HCT116 (cell line): ENCODE data around the gene TTC24. TPM values are rescaled to one million over a fixed set of nuclear protein-coding genes. Genes with fewer than 3 reads are reported as not detected.

Source experiments
- ATAC-seq: fragments of 200-7000 bp; cut with Tn5 transposase; 2 replicates; pipeline ENCODE4 v1.9.1; 2020; ENCODE audit warnings: mild to moderate bottlenecking, moderate library complexity
- BruUV-seq: library from RNA; stranded (reverse); fragments of 400-500 nt; replicated peaks from 2 replicates; lab custom pipeline; 2021; lab: Mats Ljungman, UMichigan
- CTCF ChIA-PET: fragments of 300-600 bp; sonication (Branson Sonifier 250); formaldehyde crosslinking; loops from one replicate; lab custom pipeline; 2021; ENCODE audit warnings: antibody characterized with exemption; lab: Charles Lee
- POLR2A ChIA-PET: fragments of 300-600, 350-600 bp; sonication (Branson Sonifier 250); formaldehyde crosslinking; loops from one replicate; lab custom pipeline; 2021; ENCODE audit warnings: antibody characterized with exemption; lab: Charles Lee
- RAD21 ChIA-PET, 2 experiments: fragments of 300-600 bp; sonication (Branson Sonifier 250); formaldehyde crosslinking; loops; one replicate each; lab custom pipeline; 2023; ENCODE audit warnings: low total read pairs in 2 of 2; ENCODE audit not compliant: uncharacterized antibody in 2 of 2, unreplicated experiment in 2 of 2, low non-redundant PET in 1 of 2; lab: Charles Lee
- DNase-seq: peaks from one replicate; pipeline ENCODE4 v3.0.0-alpha.2; 2010; ENCODE audit warnings: low read depth, low spot score
- H2AFZ ChIP-seq: fragments of 200-600 bp; shearing (Covaris generic), sonication (generic); 2 replicates; pipeline ENCODE4 v1.6.1; 2017; ENCODE audit warnings: low read depth, mixed run types, mixed read lengths, antibody characterized with exemption, low read length; ENCODE audit not compliant: poor library complexity, severe bottlenecking
- H3K27ac ChIP-seq: 2 replicates; pipeline ENCODE4 v1.5.1; 2012; ENCODE audit warnings: low read depth, low read length
- H3K27me3 ChIP-seq: fragments of 200-600 bp; sonication (generic); 2 replicates; pipeline ENCODE4 v1.6.1; 2016; ENCODE audit warnings: mixed run types, low read length, mixed read lengths; ENCODE audit not compliant: insufficient read depth
- H3K36me3 ChIP-seq, 2 experiments: fragments of 200-500 bp in 1 of 2; fragments of 200-600 bp in 1 of 2; sonication (Bioruptor generic) in 1 of 2; sonication (generic) in 1 of 2; 2 replicates each; pipeline versions ENCODE4 v1.5.1 to v1.6.1; 2014 to 2016; ENCODE audit warnings: low read length in 2 of 2, inconsistent platforms in 1 of 2, mixed read lengths in 1 of 2, mixed run types in 1 of 2; ENCODE audit not compliant: insufficient read depth in 2 of 2, control insufficient read depth in 1 of 2
- H3K4me1 ChIP-seq, 2 experiments: fragments of 200-600 bp in 1 of 2; sonication (generic) in 1 of 2; 2 replicates each; pipeline versions ENCODE4 v1.5.1 to v1.6.1; 2012 to 2017; ENCODE audit warnings: low read length in 2 of 2, inconsistent platforms in 1 of 2, mild to moderate bottlenecking in 1 of 2, mixed read lengths in 1 of 2, mixed run types in 1 of 2, moderate library complexity in 1 of 2; ENCODE audit not compliant: insufficient read depth in 2 of 2, control insufficient read depth in 1 of 2
- H3K4me2 ChIP-seq: fragments of 200-600 bp; sonication (generic); 2 replicates; pipeline ENCODE4 v1.6.1; 2017; ENCODE audit warnings: mixed run types, low read length, mixed read lengths
- H3K4me3 ChIP-seq, 2 experiments: fragments of 200-600 bp in 1 of 2; sonication (generic) in 1 of 2; replicated peaks in 1 of 2; 2 replicates each; pipeline ENCODE4 v1.5.1; 2011 to 2016; ENCODE audit warnings: low read length in 2 of 2, control low read depth in 1 of 2, low read depth in 1 of 2, mild to moderate bottlenecking in 1 of 2, mixed read lengths in 1 of 2, mixed run types in 1 of 2
- H3K79me2 ChIP-seq: fragments of 200-600 bp; sonication (generic); 2 replicates; pipeline ENCODE4 v1.6.1; 2017; ENCODE audit warnings: mild to moderate bottlenecking, mixed run types, low read length, moderate library complexity, mixed read lengths; ENCODE audit not compliant: insufficient read depth
- H3K9ac ChIP-seq: fragments of 200-600 bp; sonication (generic); 2 replicates; pipeline ENCODE4 v1.6.1; 2016; ENCODE audit warnings: low read length, mixed read lengths
- H3K9me2 ChIP-seq: fragments of 200-600 bp; sonication (generic), shearing (Covaris generic); 2 replicates; pipeline ENCODE4 v1.6.1; 2017; ENCODE audit warnings: mixed run types, mild to moderate bottlenecking, moderate library complexity; ENCODE audit not compliant: insufficient read depth
- H3K9me3 ChIP-seq, 2 experiments: fragments of 200-500 bp in 1 of 2; fragments of 200-600 bp in 1 of 2; sonication (Bioruptor generic) in 1 of 2; sonication (generic) in 1 of 2; 2 replicates each; pipeline ENCODE4 v1.6.1; 2014 to 2017; ENCODE audit warnings: low read length in 2 of 2, mixed read lengths in 2 of 2, inconsistent platforms in 1 of 2, low read depth in 1 of 2, mild to moderate bottlenecking in 1 of 2, mixed run types in 1 of 2, moderate library complexity in 1 of 2; ENCODE audit not compliant: control insufficient read depth in 1 of 2, insufficient read depth in 1 of 2
- H4K20me1 ChIP-seq: fragments of 200-600 bp; sonication (generic), shearing (Covaris generic); 2 replicates; pipeline ENCODE4 v1.6.1; 2017; ENCODE audit warnings: mixed run types, mild to moderate bottlenecking, moderate library complexity; ENCODE audit not compliant: insufficient read depth
- CBX3 ChIP-seq: IDR thresholded peaks from 2 replicates; pipeline ENCODE4 v1.6.1; 2012; ENCODE audit warnings: low read depth
- CEBPB ChIP-seq: IDR thresholded peaks from 2 replicates; pipeline ENCODE4 v1.6.1; 2012; ENCODE audit warnings: low read depth
- EGR1 ChIP-seq: IDR thresholded peaks from 2 replicates; pipeline ENCODE4 v1.6.1; 2012; ENCODE audit warnings: low read depth
- EZH2 ChIP-seq: fragments of 200-600 bp; sonication (generic); IDR thresholded peaks from 2 replicates; pipeline ENCODE4 v1.6.1; 2017; ENCODE audit warnings: antibody characterized with exemption, mixed run types
- EZH2phosphoT487 ChIP-seq: fragments of 200-600 bp; IDR thresholded peaks from 2 replicates; pipeline ENCODE4 v1.6.1; 2018; ENCODE audit warnings: antibody characterized with exemption, borderline replicate concordance
- JUND ChIP-seq: IDR thresholded peaks from 2 replicates; pipeline ENCODE4 v1.6.1; 2012
- MAX ChIP-seq: IDR thresholded peaks from 2 replicates; pipeline ENCODE4 v1.6.1; 2012
- POLR2AphosphoS5 ChIP-seq: IDR thresholded peaks from 2 replicates; pipeline ENCODE4 v1.6.1; 2011; ENCODE audit warnings: mild to moderate bottlenecking, low read depth, low read length, moderate library complexity
- SP1 ChIP-seq: IDR thresholded peaks from 2 replicates; pipeline ENCODE4 v1.6.1; 2012; ENCODE audit warnings: low read depth
- SRF ChIP-seq: IDR thresholded peaks from 2 replicates; pipeline ENCODE4 v1.6.1; 2012; ENCODE audit warnings: low read depth
- TCF7L2 ChIP-seq: IDR thresholded peaks from 2 replicates; pipeline ENCODE4 v1.7.0; 2011; ENCODE audit warnings: borderline replicate concordance, inconsistent platforms; ENCODE audit not compliant: insufficient read depth, insufficient read length; ENCODE audit errors: extremely low read depth
- YY1 ChIP-seq: IDR thresholded peaks from 2 replicates; pipeline ENCODE4 v1.6.1; 2011; ENCODE audit warnings: low read length, low read depth, moderate library complexity, mild to moderate bottlenecking; ENCODE audit not compliant: insufficient replicate concordance; ENCODE audit errors: extremely low read depth
- ZNF274 ChIP-seq: fragments of 200-500 bp; sonication (Bioruptor generic); IDR thresholded peaks from 2 replicates; pipeline ENCODE4 v1.6.1; 2014; ENCODE audit warnings: mild to moderate bottlenecking, low read depth, low read length, inconsistent platforms
- intact Hi-C: fragments of 100-400 bp; cut with micrococcal nuclease; formaldehyde crosslinking; loops from 2 replicates; pipeline ENCODE4 v1.10.0; 2022
- total RNA-seq: library from RNA; stranded (reverse); gene quantifications from one replicate; pipeline ENCODE4 v1.2.1, GENCODE V29; 2021; ENCODE audit not compliant: unreplicated experiment

The TTC24 gene
- total RNA-seq, 1 experiment from 2014 or later = not detected

DNA sequence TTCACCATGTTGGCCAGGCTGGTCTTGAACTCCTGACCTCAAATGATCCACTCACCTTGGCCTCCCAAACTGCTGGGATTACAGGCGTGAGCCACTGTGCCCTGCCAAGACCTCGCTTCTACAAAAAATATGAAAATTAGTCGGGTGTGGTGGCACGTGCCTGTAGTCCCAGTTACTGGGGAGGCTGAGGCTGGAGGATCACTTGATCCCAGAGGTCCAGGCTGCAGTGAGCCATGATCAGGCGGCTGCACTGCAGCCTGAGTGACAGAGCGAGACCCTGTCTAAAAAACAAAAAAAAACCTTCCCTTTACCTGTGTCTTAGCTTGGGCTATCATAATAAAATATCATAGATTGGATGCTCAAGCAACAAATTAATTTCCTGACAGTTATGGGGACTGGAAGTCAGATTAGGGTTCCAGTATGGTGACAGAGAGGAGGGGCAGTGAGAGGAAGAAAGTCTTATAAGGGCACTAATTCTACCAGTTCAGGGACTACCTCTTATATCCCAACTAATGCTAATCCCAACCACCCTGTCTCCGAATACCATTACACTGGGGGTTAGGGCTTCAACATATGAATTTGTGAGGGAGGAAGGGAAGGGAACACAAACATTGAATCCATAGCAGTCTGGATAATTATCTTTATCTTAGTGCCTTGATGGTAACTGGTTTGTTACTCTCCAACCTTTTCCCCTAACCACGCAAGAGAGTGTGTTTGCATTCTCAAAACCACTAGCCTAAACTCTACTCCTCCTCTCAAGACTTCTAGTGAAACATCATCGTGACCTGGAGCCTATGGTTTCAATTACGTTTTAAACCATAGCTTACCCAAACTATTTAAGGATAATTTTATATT is 11.0 kb downstream of the TTC24 start:
- CTCF ChIA-PET = interaction anchor here (1.0 to 2.3 kb wide), 3 partner anchors 12 to 29 kb away, joined by 3 to 12 read pairs (median 4); partner anchors contain the start of gene HAPLN2
- no TSS peak for BruUV-seq
- TF ChIP-seq SP1 (no peak), EGR1 (no peak), JUND (no peak), EZH2phosphoT487 (no peak), CEBPB (no peak), YY1 (no peak), CBX3 (no peak), SRF (no peak), ZNF274 (no peak)
- ATAC-seq = no peak
- peak overlapping the region; percentile 60 to 95 for H3K4me3 ChIP-seq
- no peaks in the 10 kb centered on the region for H3K9me3 ChIP-seq
- peaks cover 11 to 25% of the 10 kb centered on the region in 2 experiments; a peak in 3 of 4 replicates for H3K36me3 ChIP-seq
- RAD21 ChIA-PET = no interaction called here
- peak overlapping the region; percentile 84 for H3K4me2 ChIP-seq
- no peak for DNase-seq
- H3K27me3 ChIP-seq = no peaks in the 10 kb centered on the region
- peak overlapping the region; percentile 97 for H3K9ac ChIP-seq
- no peak overlapping the region for H2AFZ ChIP-seq
- H3K4me1 ChIP-seq = peaks cover 8 to 33% of the 10 kb centered on the region in 2 experiments; a peak in 3 of 4 replicates
- no peaks in the 10 kb centered on the region for H3K9me2 ChIP-seq
- no peaks in the 10 kb centered on the region for H4K20me1 ChIP-seq
- intact Hi-C loops = no loop called here
- H3K27ac ChIP-seq = peak overlapping the region; percentile 89
- H3K79me2 ChIP-seq = peaks cover 16% of the 10 kb centered on the region; the same call in 1 of the 2 replicates
- POLR2A ChIA-PET = interaction anchor here (0.7 to 0.9 kb wide), 2 partner anchors 100 to 115 kb away, joined by 3 to 4 read pairs; no protein-coding TSS in a partner anchor

GRCh38 chr1:156591181-156591431 is 11.6 kb downstream of the TTC24 start:
- DNase-seq (no peak), ATAC-seq (no peak)
- peaks cover 14 to 30% of the 10 kb centered on the region in 2 experiments; a peak in 3 of 4 replicates for H3K36me3 ChIP-seq
- POLR2A ChIA-PET = interaction anchor here (0.8 to 0.9 kb wide), 2 partner anchors 101 to 134 kb away, joined by 3 to 4 read pairs; no protein-coding TSS in a partner anchor
- H3K79me2 ChIP-seq = peaks cover 16% of the 10 kb centered on the region; the same call in 1 of the 2 replicates
- no peak for TF ChIP-seq CEBPB
- no peak for TF ChIP-seq MAX
- no peak for TF ChIP-seq ZNF274
- no peak for TF ChIP-seq TCF7L2
- no peak for TF ChIP-seq POLR2AphosphoS5
- TF ChIP-seq CBX3 = no peak
- no peak for TF ChIP-seq EZH2
- H3K4me1 ChIP-seq = peaks cover 8 to 33% of the 10 kb centered on the region in 2 experiments; a peak in 3 of 4 replicates
- intact Hi-C loops = no loop called here
- no peaks in the 10 kb centered on the region for H3K27me3 ChIP-seq
- H3K9ac ChIP-seq = peak overlapping the region; percentile 97
- H3K27ac ChIP-seq = peak overlapping the region; percentile 89
- no peaks in the 10 kb centered on the region for H3K9me2 ChIP-seq
- H3K4me3 ChIP-seq = peak overlapping the region; percentile 60 to 95
- RAD21 ChIA-PET = interaction anchor here in 1 of 2 experiments (0.6 kb wide), 1 partner anchor 26 kb away, joined by 3 read pairs; no protein-coding TSS in a partner anchor
- H4K20me1 ChIP-seq = no peaks in the 10 kb centered on the region
- H3K9me3 ChIP-seq = no peaks in the 10 kb centered on the region
- no peak overlapping the region for H2AFZ ChIP-seq
- peak overlapping the region; percentile 84 for H3K4me2 ChIP-seq
- CTCF ChIA-PET = interaction anchor here (1.0 to 2.3 kb wide), 3 partner anchors 11 to 28 kb away, joined by 3 to 12 read pairs (median 4); partner anchors contain the start of gene HAPLN2
- BruUV-seq = TSS peak; percentile 45
